GM19395 (cell line): ENCODE data around the gene SCART1.
"Not testable (repeated sequence)": the region's sequence is repeated elsewhere in the genome, so short reads cannot be mapped to it uniquely, and the experiment has no call there.

ENCODE experiments used
- ATAC-seq: cut with Tn5 transposase; IDR thresholded peaks from one replicate; pipeline ENCODE4 v1.9.1; 2021; ENCODE audit warnings: mild to moderate bottlenecking, moderate library complexity; ENCODE audit not compliant: unreplicated experiment

SCART1 gene

DNA sequence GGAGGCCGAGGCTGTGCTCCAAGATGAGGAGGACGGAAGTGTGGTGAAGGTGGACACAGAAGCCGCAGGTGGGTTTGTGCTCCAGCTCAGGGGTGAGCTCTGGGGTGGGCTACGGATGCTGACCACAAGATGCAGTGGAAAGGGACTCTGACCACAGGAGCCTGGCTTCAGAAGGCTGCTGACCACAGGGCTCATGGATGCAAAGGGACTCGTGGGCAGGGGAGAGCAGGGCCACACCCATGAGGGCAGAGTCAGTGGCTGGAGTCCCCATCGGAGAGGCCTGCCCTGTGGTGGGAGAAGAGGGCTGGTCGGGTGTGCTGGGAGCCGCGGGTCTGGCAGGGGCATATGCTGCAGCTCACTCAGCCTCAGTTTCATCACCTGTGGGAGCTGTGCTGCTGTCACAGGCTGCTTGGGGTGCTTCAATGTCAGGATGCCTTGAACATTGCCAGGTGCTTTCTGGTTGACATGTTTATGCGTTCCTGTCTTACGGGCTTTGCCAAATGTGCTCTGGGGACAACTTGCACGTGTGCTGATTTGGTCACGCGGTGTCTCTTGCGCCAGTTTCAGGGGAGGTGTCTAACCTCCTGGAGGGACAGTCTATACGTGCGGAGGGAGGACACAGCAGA, 13.7 kb downstream of the SCART1 start:
- no peak for ATAC-seq

DNA sequence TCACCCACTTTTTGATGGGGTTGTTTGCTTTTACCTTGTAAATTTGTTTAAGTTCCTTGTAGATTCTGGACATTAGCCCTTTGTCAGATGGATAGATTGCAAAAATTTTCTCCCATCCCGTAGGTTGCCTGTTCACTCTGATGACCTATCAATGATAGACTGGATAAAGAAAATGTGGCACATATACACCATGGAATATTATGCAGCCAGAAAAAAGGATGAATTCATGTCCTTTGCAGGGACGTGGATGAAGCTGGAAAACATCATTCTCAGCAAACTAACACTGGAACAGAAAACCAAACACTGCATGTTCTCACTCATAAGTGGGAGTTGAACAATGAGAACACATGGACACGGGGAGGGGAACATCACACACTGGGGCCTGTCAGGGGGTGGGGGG, 15.5 kb downstream of the SCART1 start:
- not testable (repeated sequence) for ATAC-seq

DNA sequence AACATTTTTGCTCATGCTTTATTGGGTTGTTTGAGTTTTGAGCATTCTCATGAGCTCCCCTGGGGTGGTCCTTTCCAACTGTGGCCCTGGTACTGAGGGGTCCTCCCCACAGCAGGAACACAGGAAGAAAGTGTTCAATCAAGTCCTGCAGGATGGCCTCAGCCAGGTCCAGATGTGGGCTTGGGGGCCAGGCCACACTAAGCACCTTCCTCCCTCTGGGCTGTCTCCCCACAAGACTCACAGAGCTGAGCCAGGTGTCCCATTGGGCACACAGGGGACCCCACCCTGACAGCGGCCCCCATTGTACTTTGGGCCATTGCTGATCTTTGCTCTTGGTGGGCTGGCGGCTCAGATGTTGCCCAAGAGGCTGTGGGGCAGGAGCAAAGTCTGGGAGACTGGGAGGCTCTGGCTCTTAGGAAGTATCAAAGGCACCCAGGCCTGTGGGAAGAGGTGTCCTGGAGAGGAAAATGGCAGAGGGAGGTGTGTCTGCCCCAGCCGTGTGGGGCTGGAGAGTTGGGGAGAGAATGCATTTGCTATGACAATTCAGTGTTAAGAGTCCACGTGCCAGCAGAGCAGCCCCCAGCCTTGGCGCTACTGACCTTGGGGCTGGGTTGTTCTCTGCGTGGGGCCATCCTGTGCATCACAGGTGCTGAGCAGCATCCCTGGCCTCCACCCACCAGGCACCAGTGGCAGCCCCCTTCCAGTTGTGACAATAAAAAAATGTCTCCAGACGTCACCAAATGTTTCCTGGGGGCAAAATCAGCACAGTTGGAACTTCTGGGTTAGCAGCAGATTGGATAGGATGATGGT, 17.8 kb downstream of the SCART1 start:
- ATAC-seq = no peak

DNA sequence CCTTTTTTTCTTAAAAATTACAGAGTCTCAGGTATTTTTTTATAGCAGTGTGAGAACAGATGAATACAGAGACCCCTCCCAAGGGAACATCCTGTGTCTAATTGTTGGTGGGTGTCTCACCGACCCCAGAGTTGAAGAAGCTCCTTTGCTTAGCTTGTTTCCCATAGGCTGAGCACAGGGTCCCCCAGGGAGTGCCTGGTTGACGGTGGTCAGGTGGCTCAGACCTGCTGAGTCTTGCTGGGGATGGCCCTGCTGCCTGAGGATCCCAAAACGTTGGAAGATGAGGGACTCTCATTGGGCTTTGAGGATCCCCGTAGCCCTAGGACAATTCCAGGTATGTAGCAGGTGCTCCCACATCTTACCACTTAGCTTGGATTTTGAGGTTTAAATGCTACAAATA, 19.5 kb downstream of the SCART1 start:
- no peak for ATAC-seq

DNA sequence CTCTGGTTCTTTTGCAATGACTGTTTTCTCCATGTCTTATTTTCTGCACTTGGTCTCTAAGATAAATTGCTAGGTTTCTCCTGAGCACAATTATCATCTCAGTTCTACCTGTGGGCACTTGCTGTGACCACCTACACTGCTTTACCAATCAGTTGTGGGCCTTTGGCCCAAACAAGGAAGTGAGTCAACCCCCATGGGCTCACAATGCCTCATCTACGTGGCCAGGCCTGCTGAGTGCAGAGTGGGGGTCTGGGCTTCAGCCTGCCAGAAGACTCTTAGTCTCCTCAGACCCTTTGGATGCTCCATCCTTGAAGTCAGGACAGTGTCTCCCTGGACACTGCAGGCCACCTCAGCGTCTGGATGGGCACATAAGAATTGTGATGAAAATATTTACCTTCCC, 20.3 kb downstream of the SCART1 start:
- no peak for ATAC-seq

DNA sequence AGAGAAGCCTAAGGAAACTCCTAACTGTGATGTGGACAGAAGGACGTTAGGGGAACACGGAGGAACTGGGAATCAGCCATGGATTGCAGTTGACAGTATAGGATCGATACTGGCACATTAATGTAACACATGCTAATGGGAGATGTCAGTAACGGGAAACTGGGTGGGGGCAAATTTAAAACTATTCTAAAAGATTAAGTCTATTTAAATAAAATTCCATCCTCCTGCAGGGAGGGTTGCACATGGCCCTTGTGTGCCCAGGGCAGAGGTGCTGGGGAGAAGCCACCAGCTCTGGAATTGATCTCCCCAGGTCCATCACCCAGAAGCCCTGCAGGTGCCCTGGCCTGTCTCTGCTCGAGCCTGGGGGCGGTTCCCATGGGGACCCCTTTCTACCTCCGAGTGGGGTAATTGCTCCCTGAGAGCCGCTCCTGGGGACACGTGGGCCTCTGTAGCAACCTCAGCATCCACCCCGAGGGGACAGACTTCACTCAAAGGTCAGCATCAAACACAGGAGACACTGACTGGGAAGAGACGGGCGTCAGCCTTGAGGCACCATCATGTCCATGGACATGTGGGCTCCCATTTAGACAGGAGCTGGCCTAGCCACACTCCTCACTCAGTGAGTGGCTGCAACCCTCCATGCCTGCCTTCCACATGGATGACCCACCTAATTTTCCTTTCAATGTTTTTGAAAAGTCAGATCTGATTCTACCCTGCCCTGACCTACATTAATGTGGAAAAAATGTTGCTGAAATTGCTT, 21.1 kb downstream of the SCART1 start:
- ATAC-seq = no peak

DNA sequence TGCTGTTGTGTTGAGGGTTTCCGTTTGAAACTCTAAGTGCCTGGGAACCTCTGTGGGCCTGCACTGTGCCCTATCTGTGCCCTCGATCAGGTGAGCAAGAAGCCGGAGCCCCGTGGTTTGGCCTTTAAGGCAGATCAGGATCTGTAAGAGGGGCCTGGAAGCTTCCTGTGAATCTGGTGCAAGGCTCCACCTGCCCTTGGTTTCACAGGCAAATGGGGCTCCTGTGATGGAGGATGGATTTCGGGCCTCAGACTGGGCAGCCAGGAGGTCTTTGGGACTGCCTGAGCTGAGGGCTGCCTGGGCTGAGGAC, 21.6 kb downstream of the SCART1 start:
- ATAC-seq = no peak

DNA sequence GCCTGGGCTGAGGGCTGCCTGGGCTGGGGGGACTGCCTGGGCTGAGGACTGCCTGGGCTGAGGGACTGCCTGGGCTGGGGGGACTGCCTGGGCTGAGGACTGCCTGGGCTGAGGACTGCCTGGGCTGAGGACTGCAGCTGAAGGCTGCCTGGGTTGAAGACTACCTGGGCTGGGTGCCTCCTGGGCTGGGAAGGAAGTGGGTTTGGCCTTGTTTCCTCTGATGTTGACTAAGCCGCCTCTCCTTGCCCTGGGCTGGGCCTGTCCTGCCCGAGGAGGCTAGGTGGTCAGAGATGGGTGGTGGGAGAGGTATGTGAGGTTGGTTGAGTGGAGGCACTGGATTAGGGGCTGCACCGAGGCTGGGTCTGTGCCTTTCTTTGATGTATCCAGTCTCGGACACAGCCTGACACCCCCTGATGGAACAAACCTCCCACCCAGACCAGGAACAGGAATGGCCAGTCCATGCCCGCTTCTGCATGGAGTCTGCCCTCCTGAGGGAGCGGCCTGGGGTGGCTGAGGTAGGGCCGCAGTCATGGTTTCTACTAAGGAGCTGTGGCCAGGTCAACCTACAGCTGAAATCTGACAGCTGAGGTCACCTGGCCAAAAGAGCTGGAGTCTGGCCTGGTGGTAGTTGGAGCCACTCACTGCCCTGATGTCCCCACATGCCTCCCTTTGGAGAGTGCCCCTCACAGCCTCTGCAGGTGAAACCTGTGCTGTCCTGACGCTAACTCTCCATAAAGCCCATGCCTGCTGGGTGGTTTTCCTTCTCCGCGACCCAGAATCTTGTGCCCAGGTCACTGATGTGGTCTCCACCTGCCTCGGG, 22.3 kb downstream of the SCART1 start:
- ATAC-seq = no peak

DNA sequence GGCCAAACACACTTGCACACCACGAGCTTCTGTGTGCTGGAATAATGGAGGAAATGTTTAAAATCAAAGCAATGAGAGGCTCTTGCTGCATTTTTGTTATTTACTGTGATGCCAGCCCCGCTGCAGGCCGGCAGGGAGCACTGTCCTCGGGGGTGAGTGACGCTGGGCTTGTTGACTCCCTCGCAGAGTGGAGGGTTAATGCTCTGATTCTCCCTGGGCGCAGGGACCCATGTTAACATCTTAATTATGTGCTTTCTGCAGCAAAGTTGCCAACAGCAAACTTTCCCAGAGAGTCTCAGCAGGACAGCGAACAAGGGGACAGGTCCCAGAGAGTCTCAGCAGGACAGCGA, 22.9 kb downstream of the SCART1 start:
- ATAC-seq = no peak

DNA sequence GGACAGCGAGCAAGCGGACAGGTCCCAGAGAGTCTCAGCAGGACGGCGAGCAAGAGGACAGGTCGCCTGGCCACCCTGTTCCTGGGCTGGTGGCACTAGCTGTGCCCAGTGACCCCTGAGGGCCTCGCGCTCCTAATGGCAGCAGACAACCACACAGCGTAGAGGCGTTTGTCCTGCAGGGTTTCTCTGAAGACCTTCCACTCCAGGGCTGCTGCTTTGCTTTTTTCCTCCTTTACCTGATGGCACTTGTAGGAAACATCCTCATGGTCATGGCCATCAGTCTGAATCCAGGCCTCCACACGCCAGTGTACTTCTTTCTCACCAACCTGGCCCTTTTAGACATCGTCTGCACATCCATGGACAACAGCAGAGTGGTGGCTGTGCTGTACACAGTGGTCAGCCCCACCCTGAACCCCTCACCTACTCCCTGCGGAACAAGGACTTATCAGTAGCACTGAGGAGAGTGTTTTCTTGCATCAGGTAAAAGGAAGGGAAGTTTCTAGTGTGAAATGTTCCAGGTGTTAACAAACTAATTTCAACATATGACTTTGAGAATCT, 27.4 kb downstream of the SCART1 start:
- ATAC-seq = no peak

DNA sequence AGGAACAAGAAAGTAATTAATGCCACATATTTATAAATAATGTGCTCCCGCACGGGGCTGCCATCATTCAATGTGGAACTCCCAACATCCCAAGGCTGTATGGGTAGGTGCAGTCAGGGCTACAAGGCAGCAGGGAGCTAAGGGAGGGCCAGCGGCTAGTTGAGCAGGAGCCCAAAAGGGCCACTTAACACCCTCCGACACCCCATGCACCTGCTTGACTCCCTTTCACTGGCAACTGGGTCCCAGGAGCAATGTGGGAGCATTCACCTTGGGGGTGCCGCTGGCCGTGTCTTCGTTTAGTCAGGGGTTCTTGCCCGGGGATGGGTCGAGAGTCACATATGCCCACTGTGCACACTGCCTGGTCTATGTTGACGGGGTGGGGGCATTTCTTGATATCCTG, 27.9 kb downstream of the SCART1 start:
- ATAC-seq = no peak

DNA sequence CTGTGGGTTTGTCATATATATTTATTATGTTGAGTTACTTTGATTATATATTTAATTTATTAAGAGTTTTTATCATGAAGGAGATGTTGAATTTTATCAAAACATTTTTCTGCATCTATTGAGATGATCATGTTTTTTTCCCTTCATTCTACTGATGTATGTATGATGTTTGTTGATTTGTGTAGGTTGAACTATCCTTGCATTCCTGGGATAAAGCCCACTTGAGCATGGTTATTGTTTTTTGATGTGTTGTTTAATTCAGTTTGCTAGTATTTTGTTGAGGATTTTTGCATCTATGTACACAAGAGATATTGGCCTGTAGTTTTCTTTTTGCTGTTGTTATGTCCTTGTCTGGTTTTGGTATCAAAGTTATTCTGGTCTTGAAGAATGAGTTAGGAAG, 31.1 kb downstream of the SCART1 start:
- no peak for ATAC-seq

DNA sequence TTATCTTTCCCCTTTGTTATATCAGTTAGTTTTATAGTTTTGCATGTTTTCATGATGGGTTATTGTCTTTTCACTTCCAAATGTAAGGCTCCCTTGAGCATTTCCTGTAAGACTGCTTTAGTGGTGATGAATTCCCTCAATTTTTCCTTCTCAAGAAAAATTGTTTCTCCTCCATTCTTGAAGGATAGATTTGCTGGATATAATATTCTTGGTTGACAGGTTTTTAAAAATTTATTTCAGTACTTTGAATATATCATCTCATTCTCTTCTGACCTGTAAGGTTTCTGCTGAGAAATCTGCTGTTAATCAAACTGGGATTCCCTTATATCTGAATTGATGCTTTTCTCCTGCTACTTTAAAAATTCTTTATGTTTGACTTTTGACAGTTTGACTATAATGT, 33.3 kb downstream of the SCART1 start:
- no peak for ATAC-seq

DNA sequence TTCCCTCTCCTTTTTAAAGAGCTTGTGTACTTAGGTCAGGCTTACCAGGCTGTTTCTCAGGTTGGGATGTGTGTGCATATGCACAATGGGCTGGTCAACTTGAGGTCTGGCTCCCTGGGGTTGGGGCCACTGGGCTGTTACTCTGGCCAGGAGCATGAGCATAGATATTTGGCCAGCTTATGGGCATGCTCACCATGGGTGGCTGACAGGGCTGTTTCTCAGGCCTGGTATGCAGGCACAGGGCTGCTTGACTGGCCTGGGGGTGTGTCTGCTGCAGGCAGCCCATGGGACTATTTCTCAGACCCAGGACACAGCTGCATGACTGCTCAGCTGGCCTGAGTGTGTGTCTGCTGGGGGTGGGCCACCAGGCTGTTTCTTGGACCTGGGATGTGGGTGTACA, 34.6 kb downstream of the SCART1 start:
- no peak for ATAC-seq

DNA sequence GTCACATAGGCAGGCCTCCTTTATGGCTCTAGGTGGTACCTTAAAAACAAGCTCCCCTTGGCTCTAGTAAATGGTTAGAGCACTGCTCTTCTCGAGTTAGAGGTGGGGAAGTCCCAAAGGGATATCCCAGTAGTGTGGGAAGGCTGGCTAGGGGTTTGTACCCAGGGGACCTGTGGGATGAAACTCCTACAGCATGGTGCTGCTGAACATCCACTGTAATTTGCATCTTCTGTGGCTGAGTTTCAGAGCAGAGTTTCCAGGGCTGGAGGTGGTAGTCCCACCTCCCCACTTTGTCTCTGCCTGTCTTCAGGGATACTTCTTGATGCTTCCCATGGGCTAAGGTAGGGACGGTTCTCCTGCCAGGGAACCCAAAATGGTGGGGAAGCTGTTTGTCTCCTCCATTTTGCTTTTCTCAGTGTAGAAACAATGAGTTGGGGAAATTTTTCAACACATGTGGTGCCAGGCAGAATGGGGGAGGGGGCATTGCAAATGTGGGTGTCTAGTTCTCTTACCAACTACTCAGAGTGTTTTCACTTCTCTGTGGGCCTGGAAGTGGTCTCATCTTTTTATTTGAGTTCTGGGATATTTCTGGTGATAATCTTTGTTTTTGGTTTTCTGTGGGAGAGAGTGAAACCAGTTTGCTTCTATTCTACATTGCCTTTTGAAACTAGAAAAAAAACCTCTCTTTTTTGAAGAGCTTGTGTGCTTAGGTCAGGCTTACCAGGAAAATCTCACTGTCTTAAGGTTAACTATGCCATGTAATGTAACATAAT, 36.3 kb downstream of the SCART1 start:
- no peak for ATAC-seq

DNA sequence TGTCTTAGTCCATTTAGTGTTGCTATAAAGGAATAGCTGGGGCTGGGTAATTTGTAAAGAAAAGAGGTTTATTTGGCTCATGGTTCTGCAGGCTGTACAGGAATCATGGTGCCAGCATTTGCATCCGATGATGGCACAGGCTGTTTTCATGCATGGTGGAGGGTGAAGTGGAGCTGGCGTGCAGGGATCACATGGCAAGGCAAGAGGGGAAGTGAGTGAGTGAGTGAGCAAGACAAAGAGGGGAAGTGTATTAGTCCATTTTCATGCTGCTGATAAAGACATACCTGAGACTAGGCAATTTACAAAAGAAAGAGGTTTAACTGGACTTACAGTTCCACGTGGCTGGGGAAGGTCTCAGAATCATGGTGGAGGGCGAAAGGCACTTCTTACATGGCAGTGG, 39.8 kb downstream of the SCART1 start:
- not testable (repeated sequence) for ATAC-seq

DNA sequence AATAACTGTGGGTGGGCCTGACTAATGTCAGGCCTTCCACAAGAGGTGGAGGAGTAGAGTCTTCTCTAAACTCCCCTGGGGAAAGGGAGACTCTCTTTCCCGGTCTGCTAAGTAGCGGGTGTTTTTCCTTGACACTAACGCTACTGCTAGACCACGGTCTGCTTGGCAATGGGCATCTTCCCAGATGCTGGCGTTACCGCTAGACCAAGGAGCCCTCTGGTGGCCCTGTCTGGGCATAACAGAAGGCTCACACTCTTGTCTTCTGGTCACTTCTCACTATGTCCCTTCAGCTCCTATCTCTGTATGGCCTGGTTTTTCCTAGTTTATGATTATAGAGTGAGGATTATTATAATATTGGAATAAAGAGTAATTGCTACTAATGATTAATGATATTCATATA, 43.6 kb downstream of the SCART1 start:
- ATAC-seq = not testable (repeated sequence)

DNA sequence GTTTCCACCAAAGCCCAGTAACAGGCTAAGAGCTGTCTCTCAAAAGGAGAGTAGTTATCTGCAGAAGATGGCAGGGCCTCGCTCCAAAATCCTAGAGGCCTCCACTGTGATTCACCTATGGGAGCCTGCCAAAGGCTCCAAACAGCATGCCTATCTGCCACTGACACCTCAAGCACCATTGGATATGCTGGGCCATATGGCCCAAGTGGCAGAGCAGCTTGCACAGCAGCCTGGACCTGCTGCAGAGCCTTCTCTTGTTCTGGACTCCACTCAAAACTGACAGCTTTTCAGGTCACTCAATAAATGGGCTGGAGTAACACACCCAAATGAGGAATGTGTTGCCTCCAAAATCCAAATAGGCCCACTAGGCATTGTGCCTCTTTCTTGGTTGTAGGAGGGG, 45.4 kb downstream of the SCART1 start:
- not testable (repeated sequence) for ATAC-seq

DNA sequence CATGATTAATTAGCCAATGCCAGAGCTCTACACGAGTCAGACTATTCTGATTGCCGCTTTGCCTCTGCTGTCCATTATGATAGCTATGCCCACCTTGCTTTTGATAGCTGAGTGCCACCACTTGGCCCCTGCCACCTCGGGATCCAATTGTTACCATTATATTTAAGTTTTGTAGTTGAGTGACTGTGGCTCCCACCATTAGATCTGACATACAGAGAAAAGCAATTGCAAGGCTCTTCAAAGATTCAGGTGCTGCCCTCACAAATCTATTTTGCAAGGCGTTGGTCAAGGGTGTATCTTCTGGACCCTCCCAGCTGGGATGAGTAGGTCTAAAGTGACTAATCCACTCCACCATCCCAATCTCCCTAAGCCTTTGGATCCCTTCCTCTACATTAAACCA, 47.2 kb downstream of the SCART1 start:
- ATAC-seq = not testable (repeated sequence)

DNA sequence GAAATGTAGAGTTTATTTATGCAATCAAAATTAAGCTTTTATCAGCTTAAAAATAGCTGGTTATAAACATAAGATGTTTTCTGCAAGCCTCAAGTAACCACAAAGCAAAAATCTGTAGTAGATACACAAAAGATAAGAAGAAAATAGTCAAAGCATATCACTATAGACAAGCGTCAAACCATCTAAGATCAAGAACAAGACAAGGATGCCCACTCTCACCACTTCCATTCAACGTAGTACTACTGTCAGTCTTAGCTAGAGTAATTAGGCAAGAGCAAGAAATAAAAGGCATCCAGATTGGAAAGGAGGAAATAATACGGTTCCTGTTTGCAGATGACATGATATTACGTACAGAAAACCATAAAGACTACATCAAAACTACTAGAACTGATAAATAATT, 56.0 kb downstream of the SCART1 start:
- no peak for ATAC-seq
